ENCODE data around the gene CHRDL1.
"Not testable (repeated sequence)": the region's sequence is repeated elsewhere in the genome, so short reads cannot be mapped to it uniquely, and the experiment has no call there.

CHRDL1 gene, protein sequence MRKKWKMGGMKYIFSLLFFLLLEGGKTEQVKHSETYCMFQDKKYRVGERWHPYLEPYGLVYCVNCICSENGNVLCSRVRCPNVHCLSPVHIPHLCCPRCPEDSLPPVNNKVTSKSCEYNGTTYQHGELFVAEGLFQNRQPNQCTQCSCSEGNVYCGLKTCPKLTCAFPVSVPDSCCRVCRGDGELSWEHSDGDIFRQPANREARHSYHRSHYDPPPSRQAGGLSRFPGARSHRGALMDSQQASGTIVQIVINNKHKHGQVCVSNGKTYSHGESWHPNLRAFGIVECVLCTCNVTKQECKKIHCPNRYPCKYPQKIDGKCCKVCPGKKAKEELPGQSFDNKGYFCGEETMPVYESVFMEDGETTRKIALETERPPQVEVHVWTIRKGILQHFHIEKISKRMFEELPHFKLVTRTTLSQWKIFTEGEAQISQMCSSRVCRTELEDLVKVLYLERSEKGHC

DNA sequence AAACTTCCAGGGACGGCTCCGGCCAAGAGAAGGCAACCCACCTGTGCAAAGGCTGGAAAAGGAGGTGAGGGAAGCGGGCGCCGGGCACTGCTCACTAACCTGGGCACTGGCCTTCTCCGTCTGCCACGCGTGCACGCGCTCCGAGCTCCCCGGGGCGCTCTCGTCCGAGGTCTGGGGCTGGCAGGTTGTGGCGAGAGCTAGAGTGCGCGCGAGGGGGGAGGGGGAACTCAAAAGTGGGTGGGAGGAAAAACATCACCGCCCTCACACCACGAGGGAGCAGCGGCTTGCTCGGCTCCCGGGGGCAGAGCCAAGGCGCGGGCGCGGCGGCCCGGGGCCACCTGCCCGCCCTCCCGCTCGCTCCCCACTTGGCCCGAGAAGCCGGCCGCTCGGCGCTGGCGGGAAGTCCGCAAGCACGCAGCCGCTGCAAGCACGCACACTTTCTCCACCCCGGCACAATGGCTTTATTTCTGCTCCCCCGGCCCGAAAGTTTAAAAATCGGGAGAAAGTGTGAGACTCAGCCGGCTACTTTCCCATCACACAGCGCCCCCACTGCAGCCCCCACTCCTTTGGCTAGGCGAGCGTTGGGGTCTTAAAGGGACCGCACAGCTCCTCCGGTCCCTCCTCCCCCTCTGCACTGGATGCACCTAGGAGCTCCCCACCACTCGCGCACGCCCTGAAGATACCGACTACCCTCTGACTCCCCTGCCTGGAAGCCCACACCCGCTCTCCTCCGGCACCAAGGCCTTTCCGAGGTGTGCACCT lies at the start of gene CHRDL1:
TSS of gene CHRDL1 (minus strand) at position 173 of the 762 bp plus-strand sequence. CDS start 3,636 bp downstream, outside the sequence.
- Histone ChIP-seq H3K4me3 (ENCODE audit: low read length) (peak within 1 kb of the TSS; percentile 61; the same call in 1 of the 2 replicates), H3K27ac (ENCODE audit: low read length) (no peak within 1 kb of the TSS), H3K4me1 (ENCODE audit: control insufficient read depth, insufficient read depth, low read length) (no peaks in the 10 kb centered on the region), H3K36me3 (ENCODE audit: control insufficient read depth, insufficient read depth, low read length) (no peaks in the 10 kb centered on the region), H3K27me3 (ENCODE audit: control insufficient read depth, insufficient read depth, low read length) (no peaks in the 10 kb centered on the region), H3K9me3 (ENCODE audit: control insufficient read depth, insufficient read depth, low read length) (no peaks in the 10 kb centered on the region)
- no peak for DNase-seq (ENCODE audit: low read depth, low spot score)
- WGBS (ENCODE audit: insufficient coverage, insufficient read length): no CpG with 5 or more reads among the region's 60 CpGs

GRCh38 chrX:110836982-110837381 lies 41.4 kb upstream of the CHRDL1 start:
- Histone ChIP-seq H3K27me3 (ENCODE audit: control insufficient read depth, insufficient read depth, low read length) (no peaks in the 10 kb centered on the region), H3K4me1 (ENCODE audit: control insufficient read depth, insufficient read depth, low read length) (no peaks in the 10 kb centered on the region), H3K36me3 (ENCODE audit: control insufficient read depth, insufficient read depth, low read length) (no peaks in the 10 kb centered on the region), H3K4me3 (ENCODE audit: low read length) (no peak overlapping the region), H3K27ac (ENCODE audit: low read length) (no peak overlapping the region), H3K9me3 (ENCODE audit: control insufficient read depth, insufficient read depth, low read length) (no peaks in the 10 kb centered on the region)
- no peak for DNase-seq (ENCODE audit: low read depth, low spot score)
- WGBS (ENCODE audit: insufficient coverage, insufficient read length): no CpG with 5 or more reads among the region's 1 CpG

DNA sequence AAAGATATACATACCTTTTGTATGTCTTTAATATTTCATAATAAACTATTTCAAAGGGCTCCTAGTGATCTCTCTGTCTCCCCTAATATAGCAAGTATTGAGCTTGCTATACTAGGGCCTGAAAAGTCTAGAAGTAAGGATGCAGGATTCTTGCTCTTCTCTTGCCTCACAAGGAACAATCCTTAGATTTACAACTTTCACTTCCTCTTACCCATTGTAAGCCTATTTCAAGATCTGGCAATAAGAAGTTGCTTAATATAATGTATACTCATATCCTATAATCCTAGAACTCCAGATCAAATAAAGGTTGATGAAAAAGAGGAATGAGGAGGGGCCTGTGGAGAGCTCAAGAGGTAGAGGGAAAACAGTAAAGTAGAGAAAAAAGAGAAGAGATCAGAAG lies 40.8 kb upstream of the CHRDL1 start:
- no peak for DNase-seq (ENCODE audit: low read depth, low spot score)
- Histone ChIP-seq H3K4me1 (ENCODE audit: control insufficient read depth, insufficient read depth, low read length) (no peaks in the 10 kb centered on the region), H3K9me3 (ENCODE audit: control insufficient read depth, insufficient read depth, low read length) (no peaks in the 10 kb centered on the region), H3K36me3 (ENCODE audit: control insufficient read depth, insufficient read depth, low read length) (no peaks in the 10 kb centered on the region), H3K27ac (ENCODE audit: low read length) (no peak overlapping the region), H3K27me3 (ENCODE audit: control insufficient read depth, insufficient read depth, low read length) (no peaks in the 10 kb centered on the region), H3K4me3 (ENCODE audit: low read length) (no peak overlapping the region)

DNA sequence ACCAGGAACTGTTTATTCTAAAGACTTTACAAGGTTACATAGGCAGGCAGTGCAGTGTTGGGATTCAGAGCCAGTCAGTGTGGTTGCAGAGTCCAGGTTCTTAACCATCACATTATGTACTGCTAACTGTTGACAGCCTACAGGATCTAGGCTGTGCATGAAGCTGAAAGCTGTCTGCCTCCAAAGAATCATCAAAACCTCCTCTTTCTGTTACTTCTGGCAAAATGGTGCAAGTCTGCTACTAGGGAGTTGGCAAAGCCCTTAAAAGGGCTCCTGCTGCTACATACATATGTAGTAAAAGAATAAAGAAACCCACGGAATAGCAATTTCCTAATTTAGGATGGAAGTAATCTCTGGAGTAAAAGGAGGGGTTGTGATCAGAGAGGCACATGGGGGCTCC lies 40.4 kb upstream of the CHRDL1 start:
- Histone ChIP-seq H3K27me3 (ENCODE audit: control insufficient read depth, insufficient read depth, low read length) (no peaks in the 10 kb centered on the region), H3K27ac (ENCODE audit: low read length) (no peak overlapping the region), H3K9me3 (ENCODE audit: control insufficient read depth, insufficient read depth, low read length) (no peaks in the 10 kb centered on the region), H3K4me3 (ENCODE audit: low read length) (no peak overlapping the region), H3K4me1 (ENCODE audit: control insufficient read depth, insufficient read depth, low read length) (no peaks in the 10 kb centered on the region), H3K36me3 (ENCODE audit: control insufficient read depth, insufficient read depth, low read length) (no peaks in the 10 kb centered on the region)
- WGBS (ENCODE audit: insufficient coverage, insufficient read length): no CpG with 5 or more reads among the region's 1 CpG
- DNase-seq (ENCODE audit: low read depth, low spot score): no peak

DNA sequence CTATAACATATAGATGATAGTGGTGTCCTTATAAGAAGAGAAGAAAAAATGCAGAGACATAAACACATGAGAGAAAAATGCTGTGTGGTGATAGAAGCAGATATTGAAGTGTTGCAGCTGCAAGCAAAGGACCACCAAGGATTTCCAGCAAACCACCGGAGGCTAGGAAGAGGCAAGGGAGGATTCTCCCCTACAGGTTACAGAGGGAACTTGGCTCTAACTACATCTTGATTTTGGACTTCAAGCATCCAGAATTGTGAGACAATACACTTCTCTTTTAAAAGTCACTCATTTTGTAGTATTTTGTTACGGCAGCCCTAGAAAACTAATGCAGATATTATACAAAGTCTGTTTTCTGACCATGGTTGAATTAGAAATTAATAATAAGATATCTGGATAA lies 30.4 kb upstream of the CHRDL1 start:
- Histone ChIP-seq H3K9me3 (ENCODE audit: control insufficient read depth, insufficient read depth, low read length) (no peaks in the 10 kb centered on the region), H3K36me3 (ENCODE audit: control insufficient read depth, insufficient read depth, low read length) (no peaks in the 10 kb centered on the region), H3K27ac (ENCODE audit: low read length) (no peak overlapping the region), H3K4me3 (ENCODE audit: low read length) (no peak overlapping the region), H3K27me3 (ENCODE audit: control insufficient read depth, insufficient read depth, low read length) (no peaks in the 10 kb centered on the region), H3K4me1 (ENCODE audit: control insufficient read depth, insufficient read depth, low read length) (no peaks in the 10 kb centered on the region)
- DNase-seq (ENCODE audit: low read depth, low spot score): no peak
- WGBS (ENCODE audit: insufficient coverage, insufficient read length): no CpG with 5 or more reads among the region's 2 CpGs

DNA sequence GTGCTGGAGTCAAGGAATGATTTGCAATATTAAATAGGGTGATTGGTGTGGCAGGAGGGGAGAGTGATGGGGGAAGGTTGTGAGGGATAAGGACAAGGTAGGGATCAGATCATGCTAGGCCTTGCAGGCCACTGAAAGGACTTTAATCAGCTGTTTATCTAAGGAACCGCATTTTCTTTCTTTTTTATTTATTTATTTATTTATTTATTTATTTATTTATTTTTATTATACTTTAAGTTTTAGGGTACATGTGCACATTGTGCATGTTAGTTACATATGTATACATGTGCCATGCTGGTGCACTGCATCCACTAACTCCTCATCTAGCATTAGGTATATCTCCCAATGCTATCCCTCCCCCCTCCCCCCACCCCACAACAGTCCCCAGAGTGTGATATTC lies 20.9 kb upstream of the CHRDL1 start:
- H3K4me1 ChIP-seq (ENCODE audit: control insufficient read depth, insufficient read depth, low read length); H3K27me3 ChIP-seq (ENCODE audit: control insufficient read depth, insufficient read depth, low read length); DNase-seq (ENCODE audit: low read depth, low spot score); H3K27ac ChIP-seq (ENCODE audit: low read length); H3K4me3 ChIP-seq (ENCODE audit: low read length); H3K36me3 ChIP-seq (ENCODE audit: control insufficient read depth, insufficient read depth, low read length); H3K9me3 ChIP-seq (ENCODE audit: control insufficient read depth, insufficient read depth, low read length): not testable (repeated sequence)
- WGBS (ENCODE audit: insufficient coverage, insufficient read length): no CpG with 5 or more reads among the region's 1 CpG

- Histone ChIP-seq H3K36me3 (ENCODE audit: control insufficient read depth, insufficient read depth, low read length) (no peaks in the 10 kb centered on the region), H3K9me3 (ENCODE audit: control insufficient read depth, insufficient read depth, low read length) (no peaks in the 10 kb centered on the region), H3K4me3 (ENCODE audit: low read length) (no peak overlapping the region), H3K4me1 (ENCODE audit: control insufficient read depth, insufficient read depth, low read length) (no peaks in the 10 kb centered on the region), H3K27ac (ENCODE audit: low read length) (no peak overlapping the region), H3K27me3 (ENCODE audit: control insufficient read depth, insufficient read depth, low read length) (no peaks in the 10 kb centered on the region)
- WGBS (ENCODE audit: insufficient coverage, insufficient read length): no CpG with 5 or more reads among the region's 4 CpGs
- DNase-seq (ENCODE audit: low read depth, low spot score): no peak
Measured at GRCh38 chrX:110806145-110806544, 10.5 kb upstream of the CHRDL1 start.

GRCh38 chrX:110805303-110805702 lies 9.7 kb upstream of the CHRDL1 start:
- H3K9me3 ChIP-seq (ENCODE audit: control insufficient read depth, insufficient read depth, low read length): no peaks in the 10 kb centered on the region
- no CpG with 5 or more reads among the region's 1 CpG for WGBS (ENCODE audit: insufficient coverage, insufficient read length)
- no peaks in the 10 kb centered on the region for H3K4me1 ChIP-seq (ENCODE audit: control insufficient read depth, insufficient read depth, low read length)
- no peaks in the 10 kb centered on the region for H3K36me3 ChIP-seq (ENCODE audit: control insufficient read depth, insufficient read depth, low read length)
- H3K4me3 ChIP-seq (ENCODE audit: low read length): no peak overlapping the region
- DNase-seq (ENCODE audit: low read depth, low spot score): no peak
- H3K27me3 ChIP-seq (ENCODE audit: control insufficient read depth, insufficient read depth, low read length): no peaks in the 10 kb centered on the region
- no peak overlapping the region for H3K27ac ChIP-seq (ENCODE audit: low read length)

GRCh38 chrX:110804446-110804845 lies 8.8 kb upstream of the CHRDL1 start:
- H3K36me3 ChIP-seq (ENCODE audit: control insufficient read depth, insufficient read depth, low read length): no peaks in the 10 kb centered on the region
- no CpG with 5 or more reads among the region's 4 CpGs for WGBS (ENCODE audit: insufficient coverage, insufficient read length)
- no peak for DNase-seq (ENCODE audit: low read depth, low spot score)
- H3K27me3 ChIP-seq (ENCODE audit: control insufficient read depth, insufficient read depth, low read length): no peaks in the 10 kb centered on the region
- no peak overlapping the region for H3K27ac ChIP-seq (ENCODE audit: low read length)
- H3K4me3 ChIP-seq (ENCODE audit: low read length): no peak overlapping the region
- H3K4me1 ChIP-seq (ENCODE audit: control insufficient read depth, insufficient read depth, low read length): no peaks in the 10 kb centered on the region
- H3K9me3 ChIP-seq (ENCODE audit: control insufficient read depth, insufficient read depth, low read length): no peaks in the 10 kb centered on the region

DNA sequence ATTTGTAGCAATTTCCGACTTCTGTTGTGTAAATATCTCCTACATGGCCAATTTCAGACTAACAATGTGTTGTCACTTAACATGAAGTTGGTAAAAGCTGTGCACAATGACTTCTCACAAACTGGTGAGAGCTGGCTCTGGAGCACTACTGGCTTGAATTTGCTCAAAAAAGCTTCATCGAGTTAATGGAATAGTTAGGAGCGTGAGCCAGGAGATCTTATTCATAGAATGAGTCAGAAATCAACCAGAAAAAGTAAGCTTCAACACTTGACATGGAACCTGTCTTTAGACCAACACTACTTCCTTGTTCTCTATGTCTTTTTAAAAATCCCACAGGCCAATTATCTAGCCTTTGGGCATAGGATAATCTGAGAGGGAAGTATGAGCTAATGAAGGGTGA lies 7.9 kb upstream of the CHRDL1 start:
- Histone ChIP-seq H3K27me3 (ENCODE audit: control insufficient read depth, insufficient read depth, low read length) (no peaks in the 10 kb centered on the region), H3K36me3 (ENCODE audit: control insufficient read depth, insufficient read depth, low read length) (no peaks in the 10 kb centered on the region), H3K4me3 (ENCODE audit: low read length) (no peak overlapping the region), H3K4me1 (ENCODE audit: control insufficient read depth, insufficient read depth, low read length) (no peaks in the 10 kb centered on the region), H3K9me3 (ENCODE audit: control insufficient read depth, insufficient read depth, low read length) (no peaks in the 10 kb centered on the region), H3K27ac (ENCODE audit: low read length) (no peak overlapping the region)
- no CpG with 5 or more reads among the region's 3 CpGs for WGBS (ENCODE audit: insufficient coverage, insufficient read length)
- DNase-seq (ENCODE audit: low read depth, low spot score): no peak

Data from iPS DF 6.9 (cell line).